ENCODE results near the gene NUDCD3.
"Not testable (repeated sequence)": the region's sequence is repeated elsewhere in the genome, so short reads cannot be mapped to it uniquely, and the experiment has no call there.

The NUDCD3 gene

GRCh38 chr7:44441079-44441478, 49.4 kb downstream of the NUDCD3 start:
- DNase-seq, result no peak

- no peak for DNase-seq
Measured at GRCh38 chr7:44440577-44441078, 49.8 kb downstream of the NUDCD3 start.

GRCh38 chr7:44439926-44440325, 50.5 kb downstream of the NUDCD3 start:
- no peak for DNase-seq

GRCh38 chr7:44438816-44439215, 51.6 kb downstream of the NUDCD3 start:
- no peak for DNase-seq

- no peak for DNase-seq
Measured at GRCh38 chr7:44434201-44434600, 56.3 kb downstream of the NUDCD3 start.

- DNase-seq, result no peak
Measured at GRCh38 chr7:44433255-44434022, 57.0 kb downstream of the NUDCD3 start.

GRCh38 chr7:44432381-44432977, 58.0 kb downstream of the NUDCD3 start:
- no peak for DNase-seq

- peak; percentile 20 for DNase-seq
Measured at GRCh38 chr7:44431091-44431608, 59.3 kb downstream of the NUDCD3 start.

- DNase-seq, result no peak
Measured at GRCh38 chr7:44430054-44430453, 60.4 kb downstream of the NUDCD3 start.

- DNase-seq, result not testable (repeated sequence)
Measured at GRCh38 chr7:44424762-44425161, 65.7 kb downstream of the NUDCD3 start.

- no peak for DNase-seq
Measured at GRCh38 chr7:44416941-44417340, 73.5 kb downstream of the NUDCD3 start.

GRCh38 chr7:44415510-44415909, 74.9 kb downstream of the NUDCD3 start:
- no peak for DNase-seq

- DNase-seq, result no peak
Measured at GRCh38 chr7:44415047-44415446, 75.4 kb downstream of the NUDCD3 start.

GRCh38 chr7:44411306-44411705, 79.2 kb downstream of the NUDCD3 start:
- no peak for DNase-seq

- DNase-seq, result no peak
Measured at GRCh38 chr7:44408596-44408995, 81.9 kb downstream of the NUDCD3 start.

GRCh38 chr7:44403775-44404174, 86.7 kb downstream of the NUDCD3 start:
- DNase-seq, result no peak

- DNase-seq, result no peak
Measured at GRCh38 chr7:44403176-44403759, 87.2 kb downstream of the NUDCD3 start.

GRCh38 chr7:44402401-44403060, 87.9 kb downstream of the NUDCD3 start:
- no peak for DNase-seq

- DNase-seq, result no peak
Measured at GRCh38 chr7:44401692-44402091, 88.8 kb downstream of the NUDCD3 start.

- DNase-seq, result no peak
Measured at GRCh38 chr7:44400033-44400511, 90.4 kb downstream of the NUDCD3 start.

- DNase-seq, result no peak
Measured at GRCh38 chr7:44398953-44399574, 91.4 kb downstream of the NUDCD3 start.

- no peak for DNase-seq
Measured at GRCh38 chr7:44398511-44398911, 91.9 kb downstream of the NUDCD3 start.
